ENCODE measurements around the gene COL5A3.
"Not testable (repeated sequence)": the region's sequence is repeated elsewhere in the genome, so short reads cannot be mapped to it uniquely, and the experiment has no call there.

GRCh38 chr19:9922782-9923379, 87.4 kb downstream of the COL5A3 start:
- TF ChIP-seq CTCF (conservative IDR thresholded peaks at IDR 0.05); ZFX (IDR thresholded peaks at IDR 0.05): not testable (repeated sequence)

All from C4-2B (cell line).